ENCODE data around the gene G3BP2.

GRCh38 chr4:75623026-75623425 is 50.2 kb downstream of the G3BP2 start:
- no peak for TF ChIP-seq MYC (IDR thresholded peaks at IDR 0.05; ENCODE audit: low read depth, low read length)
- no peak for TF ChIP-seq CTCF (IDR thresholded peaks at IDR 0.05; ENCODE audit: low read depth, low read length)
- TF ChIP-seq MAX (IDR thresholded peaks at IDR 0.05; ENCODE audit: low read depth, low read length), result no peak
